GM19193 (cell line): ENCODE results near the gene DUSP2.

ENCODE experiments used
- POLR2A ChIP-seq: IDR thresholded peaks from 4 replicates; pipeline ENCODE4 v1.6.1; 2011; ENCODE audit not compliant: insufficient read depth, insufficient read length; ENCODE audit errors: extremely low read depth

The DUSP2 gene

DNA sequence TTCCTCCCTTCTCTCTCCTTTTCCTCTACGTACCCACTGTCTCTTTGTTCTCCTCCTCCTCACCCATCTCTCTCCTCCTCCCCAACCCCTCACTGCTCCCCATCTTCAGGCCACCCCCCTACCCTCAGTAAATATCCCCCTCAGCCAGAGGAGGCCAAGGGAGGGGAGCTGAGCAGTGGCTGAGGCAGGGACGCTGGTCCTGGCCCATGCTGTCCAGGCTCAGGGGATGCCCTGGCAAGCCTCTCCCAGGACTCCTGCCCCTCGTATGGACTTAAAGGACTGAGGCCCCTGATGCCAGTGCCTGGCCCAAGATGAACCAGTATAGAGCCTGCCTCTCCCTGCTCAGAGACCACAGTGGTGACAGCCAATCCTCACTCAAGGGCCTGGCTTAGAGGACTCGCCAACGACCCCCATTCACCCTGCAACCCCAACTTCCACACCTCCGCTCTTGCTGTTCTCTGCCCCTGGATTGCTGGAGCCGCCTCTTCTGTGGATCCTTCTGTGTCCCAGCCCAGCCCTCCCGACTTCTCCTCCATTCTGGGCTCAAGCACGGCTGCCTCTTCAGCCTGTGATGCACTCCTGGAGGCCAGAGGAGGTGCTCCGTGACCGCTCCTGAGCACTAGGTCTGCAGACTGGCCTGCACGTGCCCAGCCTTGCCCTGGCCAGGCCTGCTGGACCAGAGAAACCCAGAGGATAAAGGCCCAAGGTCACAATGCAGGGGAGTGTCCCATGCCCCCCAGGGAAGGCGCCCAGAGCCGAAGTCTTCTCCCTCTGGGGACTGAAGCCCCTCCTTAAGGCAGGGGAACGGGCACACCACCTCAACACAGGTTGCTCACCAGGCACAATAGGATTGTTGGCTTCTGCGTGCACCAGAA lies 9.5 kb upstream of the DUSP2 start:
- TF ChIP-seq POLR2A, result no peak

DNA sequence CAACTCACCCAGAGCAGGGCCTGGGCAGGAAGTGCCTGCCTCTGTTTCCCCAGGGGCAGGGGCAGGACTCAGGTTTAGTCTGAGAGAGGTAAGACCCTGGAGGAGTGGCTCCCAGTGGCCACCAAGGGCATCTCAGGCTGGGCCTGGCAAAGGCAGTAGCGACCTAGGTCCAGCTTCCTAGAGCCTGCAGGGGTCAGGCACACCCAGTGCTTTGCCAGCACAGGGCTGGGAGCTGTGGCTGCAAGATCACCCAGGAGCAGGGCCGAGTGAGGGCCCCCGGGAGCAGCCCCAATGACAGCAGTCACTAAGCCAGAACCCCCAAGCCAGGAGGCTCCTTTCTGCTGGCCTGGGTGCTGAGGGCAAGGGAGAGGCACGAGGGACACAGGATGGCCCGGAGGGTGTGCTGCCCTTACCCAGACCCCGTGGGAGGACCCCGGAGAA lies 8.8 kb upstream of the DUSP2 start:
- TF ChIP-seq POLR2A, result no peak

DNA sequence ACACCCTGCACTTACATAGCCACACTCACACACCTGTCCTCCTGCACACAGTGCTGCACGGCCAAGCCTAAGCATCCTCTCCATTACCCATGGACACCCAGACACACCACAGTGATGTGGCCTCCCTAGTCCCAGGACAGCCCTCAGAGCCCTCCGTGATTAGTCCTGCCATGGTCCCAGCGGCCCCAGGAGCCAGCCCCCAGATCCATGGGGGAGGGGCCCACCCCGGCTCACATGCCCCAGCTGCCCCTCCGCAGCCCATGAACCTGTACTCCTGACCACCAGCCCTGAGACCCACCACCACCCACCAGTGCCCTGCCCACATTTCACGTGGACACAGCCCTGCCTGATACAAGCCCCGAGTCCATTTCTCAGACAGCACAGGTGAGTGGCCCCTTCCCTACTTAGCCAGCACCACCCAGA lies 8.1 kb upstream of the DUSP2 start:
- no peak for TF ChIP-seq POLR2A

DNA sequence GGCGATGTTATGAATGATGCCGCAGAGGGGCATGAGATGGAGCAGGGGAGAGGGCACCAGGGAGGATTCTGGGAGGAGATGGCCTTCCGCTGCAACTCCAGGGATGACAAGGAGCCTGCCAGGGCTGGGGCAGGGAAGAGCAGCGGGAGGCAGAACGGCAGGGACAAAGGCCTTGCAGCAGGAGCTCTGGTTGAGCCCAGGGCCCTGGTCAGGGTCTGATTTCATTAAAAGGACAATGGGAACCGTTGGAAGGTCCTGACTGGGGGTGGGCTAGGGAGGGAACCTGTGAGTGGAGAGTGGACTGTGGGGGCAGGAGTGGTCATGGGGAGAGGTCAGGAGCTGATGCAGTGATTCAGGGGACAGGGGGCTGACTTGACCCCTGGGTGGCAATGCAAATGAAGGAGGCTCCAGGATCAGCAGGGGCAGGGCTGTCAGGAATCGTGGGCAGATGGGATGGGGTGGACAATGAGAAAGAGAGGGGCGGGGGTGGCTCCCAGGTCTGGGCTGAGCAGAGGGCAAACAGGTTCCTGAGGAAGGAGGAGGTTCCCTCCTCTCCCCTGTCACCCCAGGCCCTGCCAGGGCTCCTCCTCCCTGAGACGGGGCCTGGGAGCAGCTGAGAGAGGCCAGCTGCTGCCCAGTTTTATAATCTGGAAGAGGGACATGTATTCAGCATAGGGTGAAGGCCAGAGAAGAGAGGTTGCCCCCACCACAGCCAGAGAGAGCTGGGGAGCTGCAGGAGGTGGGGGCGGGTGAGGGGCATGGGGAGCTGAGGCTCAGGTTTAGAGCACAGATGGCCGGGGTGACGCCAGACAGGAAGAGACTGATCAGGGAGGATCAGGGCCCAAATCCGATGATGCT lies 7.3 kb upstream of the DUSP2 start:
- no peak for TF ChIP-seq POLR2A

DNA sequence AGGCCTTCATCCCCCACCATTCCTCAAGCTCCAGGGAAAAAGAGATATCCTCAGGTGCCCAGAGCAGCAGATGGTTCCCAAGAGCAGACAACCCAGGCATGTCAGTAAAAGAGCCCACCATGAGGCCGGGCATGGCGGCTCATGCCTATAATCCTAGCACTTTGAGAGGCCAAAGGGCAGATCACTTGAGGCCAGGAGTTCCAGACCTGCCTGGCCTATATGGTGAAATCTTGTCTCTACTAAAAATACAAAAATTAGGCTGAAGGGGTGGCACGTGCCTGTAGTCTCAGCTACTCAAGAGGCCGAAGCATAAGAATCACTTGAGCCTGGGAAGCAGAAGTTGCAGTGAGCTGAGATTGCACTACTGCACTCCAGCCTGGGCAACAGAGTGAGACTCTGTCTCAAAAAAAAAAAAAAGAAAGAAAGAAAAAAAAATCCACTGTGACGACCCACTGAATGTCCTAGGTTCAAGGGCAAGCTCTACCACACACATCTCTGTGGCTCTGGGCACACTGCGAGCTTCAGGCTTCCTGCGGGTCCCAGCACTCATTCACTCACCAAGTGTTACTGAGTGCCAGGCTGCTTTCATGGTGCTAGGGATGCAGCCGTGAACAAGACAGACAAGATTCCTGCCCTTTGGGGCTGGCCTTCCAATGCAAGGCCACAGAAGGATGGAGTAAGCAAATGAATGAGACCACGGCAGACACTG lies 6.5 kb upstream of the DUSP2 start:
- no peak for TF ChIP-seq POLR2A

DNA sequence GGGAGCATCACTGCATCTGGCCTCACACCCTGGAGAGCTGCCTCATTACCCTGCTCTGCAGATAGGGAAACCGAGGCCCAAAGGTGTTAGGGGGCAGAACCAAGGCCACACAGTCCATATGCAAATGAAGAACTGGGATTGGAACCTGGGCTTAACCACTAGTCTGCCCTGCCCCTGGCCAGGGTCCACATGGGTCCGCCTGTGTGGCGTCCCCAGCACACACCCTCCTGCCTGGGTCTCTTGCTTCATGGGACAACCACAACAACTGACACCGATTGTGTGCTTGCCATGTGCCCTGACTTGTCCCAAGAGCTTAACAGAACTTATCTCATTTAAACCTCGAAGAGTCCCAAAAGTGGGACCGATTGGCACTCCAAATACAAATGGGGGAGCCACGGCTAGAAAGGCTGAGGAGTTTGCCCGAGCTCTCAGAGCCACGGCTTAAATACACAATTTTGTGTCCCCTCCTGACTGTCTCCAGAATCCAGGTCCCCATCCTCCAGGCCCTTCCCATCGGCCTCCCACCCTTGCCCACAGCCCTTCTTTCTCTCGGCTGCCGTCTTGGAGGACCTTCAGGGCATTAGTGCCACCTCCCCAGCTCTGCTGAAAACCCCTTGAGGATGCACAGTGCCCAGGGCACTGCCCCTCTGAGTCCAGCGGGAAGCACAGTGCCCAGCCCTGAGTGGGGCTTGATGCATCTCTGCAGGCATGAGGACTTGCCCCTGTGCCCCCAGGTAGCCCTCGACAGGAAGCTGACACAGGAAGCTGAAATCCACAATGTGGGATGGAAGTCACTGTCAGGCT lies 5.8 kb upstream of the DUSP2 start:
- TF ChIP-seq POLR2A, result no peak

DNA sequence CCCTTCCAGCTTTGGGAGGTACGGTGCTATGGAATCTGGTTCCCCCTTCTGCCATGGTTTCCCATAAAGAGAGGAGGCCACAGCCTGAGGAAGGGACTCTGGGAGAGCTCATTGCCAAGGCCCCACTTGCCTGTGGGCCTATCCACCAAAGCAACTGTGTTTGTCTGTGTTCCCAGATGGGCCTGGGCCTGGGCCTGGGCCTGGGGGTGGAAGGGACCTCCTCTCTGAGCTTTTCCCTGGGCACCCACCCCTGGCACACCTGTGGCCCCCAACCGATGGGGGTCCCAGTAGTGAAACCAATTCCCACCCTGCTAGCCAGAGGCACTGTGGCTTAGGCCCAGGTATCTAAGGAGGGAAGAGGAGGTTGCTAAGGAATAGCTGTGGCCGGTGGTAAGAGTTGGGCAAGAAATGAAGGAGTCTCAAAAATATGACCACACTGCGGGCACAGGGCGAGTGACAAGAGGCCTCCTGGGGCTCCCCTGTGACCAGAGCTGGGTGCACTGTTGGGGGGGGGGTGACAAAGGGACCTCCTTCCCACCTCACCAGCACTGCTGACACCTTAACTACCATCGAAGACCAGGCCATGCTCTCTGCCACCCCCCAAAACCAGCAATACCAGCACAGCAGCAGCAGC lies 4.9 kb upstream of the DUSP2 start:
- no peak for TF ChIP-seq POLR2A

DNA sequence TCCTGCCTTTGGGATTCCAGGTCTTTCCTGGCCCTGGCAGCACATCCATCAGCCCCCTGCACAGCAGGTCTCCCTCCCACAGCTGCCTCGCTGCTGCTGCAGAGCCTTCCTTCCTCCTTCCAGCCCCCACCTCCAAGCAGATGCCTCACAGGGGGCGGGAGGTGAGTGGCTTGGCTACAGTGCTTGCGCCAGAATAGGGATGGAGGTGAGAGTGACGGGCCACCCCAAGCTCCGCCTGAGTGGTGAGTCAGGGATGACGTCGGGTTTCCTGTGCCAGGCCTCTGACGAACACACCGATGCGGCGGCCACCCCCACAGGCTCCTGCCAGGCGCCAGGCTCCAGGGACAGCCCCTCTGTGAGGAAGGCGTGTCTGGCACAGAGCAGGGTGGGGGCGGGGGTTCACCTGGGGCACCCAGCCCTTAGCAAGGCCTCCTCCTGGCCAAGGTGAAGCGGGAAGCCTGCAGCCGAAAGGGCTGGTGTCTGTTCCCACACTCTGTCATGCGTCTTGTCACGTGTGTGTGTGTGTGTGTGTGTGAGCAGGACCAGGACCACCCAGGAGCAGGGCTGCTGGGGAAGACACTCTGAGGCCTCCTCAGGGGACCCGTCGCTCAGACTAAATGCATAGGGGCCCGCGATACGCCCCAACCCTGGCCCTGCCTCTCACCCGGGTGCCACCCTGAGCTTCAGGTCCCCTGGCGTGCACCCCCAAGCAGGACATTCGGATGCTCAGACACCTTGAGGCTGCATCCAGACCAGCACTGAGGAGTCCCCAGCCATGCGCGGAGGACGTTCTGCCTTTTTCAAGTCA lies 3.4 kb upstream of the DUSP2 start:
- TF ChIP-seq POLR2A, result peak; percentile 57

DNA sequence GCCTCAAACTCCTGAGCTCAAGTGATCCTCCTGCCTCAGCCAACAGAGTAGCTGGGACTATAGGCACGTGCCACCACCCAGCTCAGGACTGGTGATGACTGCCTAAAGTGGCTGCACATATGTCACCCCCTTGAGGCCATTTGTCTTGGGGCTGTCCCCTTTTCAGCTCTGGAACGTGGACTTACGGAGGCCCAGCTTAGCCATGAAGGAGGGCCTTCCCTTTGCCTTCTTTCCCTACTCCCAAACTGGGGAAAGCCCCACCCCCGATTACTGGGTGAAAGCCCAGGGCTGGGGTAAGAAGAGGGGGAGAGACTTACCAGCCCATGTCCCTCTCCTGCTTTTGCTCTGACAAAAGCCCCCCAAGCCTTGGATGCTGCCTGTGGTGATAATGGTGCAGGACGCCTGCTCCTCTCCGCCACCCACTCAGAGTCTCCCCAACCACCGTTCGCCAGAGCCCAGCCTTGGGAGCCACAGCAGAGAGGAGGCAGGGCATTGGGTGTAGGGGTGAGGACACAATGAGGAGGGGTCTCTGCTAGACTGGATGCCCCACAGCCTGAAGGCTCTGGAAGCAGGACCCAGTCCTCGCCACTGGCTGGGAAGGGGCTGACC lies 2.5 kb upstream of the DUSP2 start:
- TF ChIP-seq POLR2A, result no peak

DNA sequence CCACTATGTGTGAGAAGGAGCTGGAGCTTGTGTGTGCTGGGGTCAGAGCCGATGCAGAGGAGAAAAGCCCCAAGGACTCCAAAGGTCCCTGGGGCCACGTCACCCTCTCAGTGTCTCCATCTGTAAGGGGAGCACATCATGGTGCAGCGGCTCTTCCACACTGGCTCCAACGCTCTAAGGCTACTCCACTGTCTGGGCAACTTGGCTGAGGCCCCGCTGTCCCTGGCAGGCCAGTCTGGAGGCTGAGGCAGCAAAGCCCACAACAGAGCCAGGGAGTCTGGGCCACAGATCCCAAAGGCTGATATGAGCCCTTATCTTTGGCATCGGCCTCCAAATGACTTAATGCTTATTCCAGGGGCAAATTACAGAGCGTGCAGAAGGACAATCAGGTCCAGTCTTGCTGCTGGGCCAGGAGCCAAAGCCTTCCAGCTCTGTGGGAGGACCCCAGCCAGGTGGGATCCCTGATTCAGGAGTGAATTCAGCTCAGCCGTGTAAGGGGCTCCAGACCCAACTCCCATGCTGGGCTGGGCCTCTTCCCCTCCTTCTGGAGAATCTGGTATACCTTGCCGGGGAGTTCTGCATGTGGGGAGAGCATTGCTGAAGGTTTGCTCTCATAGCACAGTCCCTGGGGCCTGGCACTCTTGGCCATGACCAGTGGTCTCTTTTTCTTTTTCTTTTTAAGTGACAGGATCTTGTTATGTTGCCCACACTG lies 1.8 kb upstream of the DUSP2 start:
- TF ChIP-seq POLR2A, result no peak

DNA sequence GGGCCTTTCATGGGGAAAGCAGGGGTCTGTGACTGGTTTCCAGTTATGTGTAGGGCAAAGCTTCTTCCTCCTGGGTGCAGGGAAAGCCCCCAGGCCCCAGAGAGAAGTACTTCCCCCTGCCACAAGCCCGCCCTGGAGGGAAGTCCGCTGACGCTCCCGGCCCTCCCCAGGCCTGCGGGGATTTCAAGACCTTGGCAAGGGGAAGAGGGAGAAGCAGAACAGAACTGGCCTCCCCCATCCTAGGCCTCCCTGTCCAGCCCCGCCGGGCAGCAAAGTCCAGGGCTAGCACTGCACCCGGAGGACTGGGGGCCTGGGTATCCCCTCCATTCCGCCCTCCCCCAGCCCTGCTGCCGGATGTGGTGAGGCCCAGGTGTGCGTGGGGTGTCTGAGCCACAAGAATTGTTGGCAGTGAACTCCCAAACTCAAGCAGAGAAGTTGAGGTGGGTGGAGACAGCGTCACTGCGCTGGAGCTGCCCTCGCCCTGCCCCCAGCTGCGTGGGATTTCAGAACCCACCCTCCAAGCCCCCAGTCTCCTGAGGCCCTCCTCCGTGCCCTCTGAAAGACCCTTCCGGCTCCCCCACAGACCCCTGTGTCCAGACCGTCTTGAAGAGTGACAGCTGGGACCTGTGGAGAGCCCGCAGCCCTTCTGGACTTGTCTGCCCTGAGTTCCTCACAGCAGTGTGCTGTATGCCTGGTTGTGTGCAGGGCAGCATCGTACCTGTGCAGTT lies 1.1 kb upstream of the DUSP2 start:
- TF ChIP-seq POLR2A, result peak; percentile 64

DNA sequence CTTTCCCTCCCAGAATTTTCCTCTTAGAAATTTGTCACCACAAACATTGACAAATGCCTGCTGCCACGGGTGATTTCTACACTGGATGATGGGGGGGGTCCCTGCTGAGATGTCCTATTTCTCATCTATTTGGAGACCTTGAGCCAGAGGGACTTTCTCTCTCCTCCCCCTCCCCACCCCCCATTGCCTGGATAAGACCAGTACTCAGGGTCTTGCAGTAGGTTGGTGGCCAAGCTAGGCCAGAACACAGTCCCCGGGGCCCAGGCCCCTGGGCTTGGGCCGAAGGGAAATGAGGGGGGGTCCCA lies 560 bp upstream of the DUSP2 start:
- TF ChIP-seq POLR2A, result no peak
